HG02642 (cell line): ENCODE results near the gene KIF26B.

ENCODE experiments used
- ATAC-seq: cut with Tn5 transposase; IDR thresholded peaks from one replicate; pipeline ENCODE4 v1.9.1; 2021; ENCODE audit warnings: mild to moderate bottlenecking; ENCODE audit not compliant: unreplicated experiment, poor library complexity

Gene KIF26B

GRCh38 chr1:245154429-245155271 is at the start of gene KIF26B:
TSS of gene KIF26B (plus strand) at chr1:245154985. CDS start at chr1:245155425, 440 bp downstream.
- ATAC-seq: no peak

GRCh38 chr1:245105042-245105441 is 49.7 kb upstream of the KIF26B start:
- no peak for ATAC-seq

- ATAC-seq: no peak
Measured at GRCh38 chr1:245105815-245106410, 48.9 kb upstream of the KIF26B start.

- ATAC-seq: no peak
Measured at GRCh38 chr1:245107776-245108114, 47.0 kb upstream of the KIF26B start.

- no peak for ATAC-seq
Measured at GRCh38 chr1:245108246-245108645, 46.5 kb upstream of the KIF26B start.

GRCh38 chr1:245108909-245109308 is 45.9 kb upstream of the KIF26B start:
- ATAC-seq: no peak

- no peak for ATAC-seq
Measured at GRCh38 chr1:245110406-245110805, 44.4 kb upstream of the KIF26B start.

- ATAC-seq: no peak
Measured at GRCh38 chr1:245111073-245111472, 43.7 kb upstream of the KIF26B start.

GRCh38 chr1:245113649-245114048 is 41.1 kb upstream of the KIF26B start:
- no peak for ATAC-seq

- no peak for ATAC-seq
Measured at GRCh38 chr1:245116131-245116530, 38.7 kb upstream of the KIF26B start.

GRCh38 chr1:245116751-245117150 is 38.0 kb upstream of the KIF26B start:
- ATAC-seq: no peak

GRCh38 chr1:245118066-245118465 is 36.7 kb upstream of the KIF26B start:
- no peak for ATAC-seq

- ATAC-seq: no peak
Measured at GRCh38 chr1:245118806-245119205, 36.0 kb upstream of the KIF26B start.

- ATAC-seq: no peak
Measured at GRCh38 chr1:245121523-245121922, 33.3 kb upstream of the KIF26B start.

- no peak for ATAC-seq
Measured at GRCh38 chr1:245124241-245124640, 30.5 kb upstream of the KIF26B start.

- ATAC-seq: no peak
Measured at GRCh38 chr1:245124644-245125043, 30.1 kb upstream of the KIF26B start.

GRCh38 chr1:245126530-245126929 is 28.3 kb upstream of the KIF26B start:
- no peak for ATAC-seq

- ATAC-seq: no peak
Measured at GRCh38 chr1:245128381-245129101, 26.2 kb upstream of the KIF26B start.

- no peak for ATAC-seq
Measured at GRCh38 chr1:245129319-245130240, 25.2 kb upstream of the KIF26B start.
